Muscle of arm (tissue), 12 donors: ENCODE data around the gene PDLIM1. TPM values are rescaled to one million over a fixed set of nuclear protein-coding genes. Genes with fewer than 3 reads are reported as not detected.

Source experiments
- DNase-seq: peaks from one replicate; pipeline ENCODE4 v3.0.0-alpha.2; 2013
- polyA plus RNA-seq, 12 donors: library from polyadenylated mRNA; unstranded; fragments of 120-200 nt; gene quantifications; one replicate each; pipeline ENCODE4 v1.2.1, GENCODE V29; 2013; ENCODE audit not compliant: insufficient read length in 12 of 12

The PDLIM1 gene
- polyA plus RNA-seq, 12 donors = 38.0 to 97.2 (median 48.1) TPM; not detected in 1

DNA sequence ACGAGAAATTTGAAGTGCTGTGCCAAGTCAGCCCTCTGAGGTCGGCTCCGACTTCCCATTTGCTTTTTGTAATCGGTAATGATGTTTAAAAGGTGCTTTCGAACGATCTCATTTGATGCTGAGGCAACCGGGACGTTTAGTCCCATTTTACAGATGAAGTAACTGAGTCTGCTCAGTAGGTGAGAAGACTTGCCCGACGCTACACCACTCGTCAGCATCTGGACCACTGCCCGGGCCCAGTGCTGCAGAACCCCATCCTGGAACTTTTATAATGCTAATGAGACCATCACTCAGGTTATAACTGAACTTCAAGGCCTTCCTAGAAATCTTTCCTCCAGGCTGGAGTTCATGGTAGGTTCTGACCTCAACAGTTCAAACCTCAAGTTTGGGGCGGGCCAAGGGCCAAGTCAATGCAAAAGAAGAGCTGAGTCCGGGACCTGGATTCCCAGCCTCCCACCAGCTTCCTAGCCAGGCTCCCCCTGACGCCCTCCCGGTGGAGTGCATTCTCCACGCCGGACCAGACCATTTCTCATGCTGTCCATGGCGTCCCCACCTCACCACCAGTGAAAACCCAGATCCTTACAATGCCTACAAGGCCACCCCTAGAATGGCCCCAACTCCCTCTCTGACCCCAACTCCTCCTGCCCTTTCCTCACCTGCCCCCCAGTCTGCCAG, 699 bp upstream of the PDLIM1 start:
- DNase-seq = no peak

DNA sequence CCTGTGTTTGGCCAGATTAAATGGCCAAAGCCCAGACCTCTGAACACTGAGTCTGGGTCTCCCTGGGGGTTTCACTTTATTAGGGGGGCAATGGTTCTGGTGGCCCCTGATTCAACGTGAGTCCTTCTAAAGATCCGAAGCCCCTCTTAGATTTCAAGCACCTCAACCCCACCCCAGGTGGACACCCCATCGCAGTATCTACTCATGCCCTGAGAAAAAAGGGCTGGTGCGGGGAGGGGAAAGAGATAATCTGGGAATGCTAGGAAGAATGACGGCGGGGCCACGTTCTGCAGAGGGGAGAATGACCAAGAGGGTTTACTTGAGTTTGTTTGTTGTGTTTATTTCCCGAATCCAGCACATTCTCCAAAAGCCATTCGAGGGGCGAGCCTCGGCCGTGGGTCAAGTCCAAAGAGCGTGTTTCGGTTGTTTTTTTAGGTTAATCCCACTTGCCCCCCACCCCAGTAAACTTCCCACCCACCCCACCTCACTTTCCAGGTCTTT, 832 bp downstream of the PDLIM1 start:
- DNase-seq = no peak

DNA sequence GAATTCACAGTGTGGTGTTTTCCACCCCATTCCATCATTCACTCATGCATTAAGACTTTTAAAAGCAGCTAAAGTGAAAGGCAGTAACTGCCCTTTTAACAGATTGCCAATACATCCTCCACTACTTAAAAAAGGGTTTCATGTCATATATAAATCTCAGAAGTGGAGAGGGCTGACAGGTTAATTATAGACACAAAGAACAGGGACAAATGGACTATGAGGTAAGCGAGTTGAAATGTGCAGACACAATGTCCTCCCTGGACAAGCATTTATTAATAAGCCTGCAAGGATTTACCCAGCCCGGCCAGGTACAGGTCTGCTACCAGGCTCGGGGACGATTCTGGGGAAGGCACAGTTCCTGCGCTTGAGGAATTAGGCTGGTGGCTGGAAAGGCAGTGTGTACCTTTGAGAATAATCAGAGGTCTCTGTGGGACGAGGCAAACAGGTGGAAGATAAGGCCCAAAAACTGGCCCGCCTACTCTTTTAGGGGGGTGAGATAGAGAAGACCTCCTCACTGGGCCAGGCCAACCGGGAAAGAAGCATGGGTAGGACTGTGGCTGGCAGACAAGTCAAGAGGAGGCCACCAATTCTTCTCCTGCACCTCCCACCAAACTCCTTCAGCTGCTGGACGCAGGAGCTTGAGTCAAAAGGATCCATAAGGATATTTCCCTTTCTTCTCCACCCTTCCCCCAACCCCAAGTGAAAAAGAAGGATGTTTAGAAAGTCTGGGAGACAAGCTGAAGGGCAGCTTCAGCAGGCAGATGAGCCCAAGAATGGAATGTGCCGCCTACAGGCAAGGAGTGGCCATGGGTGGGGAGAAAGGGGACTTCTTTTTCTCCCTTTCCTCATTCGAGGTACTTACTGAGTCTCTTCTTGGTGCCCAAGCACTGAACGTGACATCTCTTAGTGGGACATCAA, 1.5 kb downstream of the PDLIM1 start:
- no peak for DNase-seq

DNA sequence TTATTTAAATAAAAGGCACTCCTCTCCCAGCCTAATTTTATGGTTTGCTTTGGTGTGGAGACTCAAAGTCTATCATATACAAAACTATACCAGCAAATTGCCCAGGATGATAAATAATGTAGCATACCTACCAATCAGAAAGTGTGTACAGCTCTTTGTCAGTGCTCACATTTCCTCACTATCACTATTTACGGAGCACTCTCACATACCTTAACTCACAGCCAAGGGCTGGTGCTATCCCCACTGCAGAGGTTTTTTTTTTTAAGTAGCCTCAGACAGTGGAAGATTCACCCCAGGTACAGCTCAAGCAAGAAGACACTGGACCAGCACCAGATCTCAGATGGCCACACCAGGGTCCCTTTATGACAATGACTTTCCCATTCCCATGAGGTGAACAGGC, 2.5 kb downstream of the PDLIM1 start:
- DNase-seq = no peak

DNA sequence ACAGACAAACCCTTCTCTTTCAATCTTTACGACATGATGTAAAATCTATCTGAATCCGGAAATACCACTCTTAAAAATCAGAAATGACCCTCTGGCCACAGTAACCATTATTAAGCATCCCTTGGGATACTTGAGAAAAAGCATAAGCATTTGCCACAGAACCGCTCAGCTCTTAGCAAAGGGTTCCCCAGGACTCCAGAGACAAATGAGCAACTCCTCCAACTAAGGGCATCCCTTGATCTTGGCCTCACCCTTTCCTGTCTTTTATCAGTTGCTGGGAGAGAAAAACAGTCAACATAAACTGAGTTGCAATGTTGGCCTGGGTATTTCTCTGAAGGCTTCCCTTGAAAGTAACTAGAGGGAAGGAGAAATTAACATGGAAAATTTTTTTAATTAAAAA, 3.5 kb downstream of the PDLIM1 start:
- no peak for DNase-seq

DNA sequence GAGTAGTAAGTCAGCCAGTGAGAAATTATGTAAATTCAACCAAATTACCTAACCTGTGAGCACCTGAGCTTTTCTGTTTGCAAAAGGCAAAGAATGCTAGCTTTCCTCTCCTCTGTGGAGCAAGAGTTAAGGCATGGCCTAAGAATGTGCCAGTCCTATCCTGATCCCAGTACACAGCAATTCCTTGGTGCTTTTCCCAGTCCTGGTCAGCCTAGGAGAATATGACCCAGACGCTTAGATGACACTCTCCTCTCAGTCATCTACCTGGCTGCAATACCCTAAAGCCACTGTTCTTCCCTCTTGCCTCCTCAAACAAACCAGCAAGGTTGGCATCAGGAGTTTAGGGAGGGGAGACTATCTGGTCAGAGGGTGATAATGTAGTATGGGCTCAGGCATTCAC, 4.1 kb downstream of the PDLIM1 start:
- no peak for DNase-seq

DNA sequence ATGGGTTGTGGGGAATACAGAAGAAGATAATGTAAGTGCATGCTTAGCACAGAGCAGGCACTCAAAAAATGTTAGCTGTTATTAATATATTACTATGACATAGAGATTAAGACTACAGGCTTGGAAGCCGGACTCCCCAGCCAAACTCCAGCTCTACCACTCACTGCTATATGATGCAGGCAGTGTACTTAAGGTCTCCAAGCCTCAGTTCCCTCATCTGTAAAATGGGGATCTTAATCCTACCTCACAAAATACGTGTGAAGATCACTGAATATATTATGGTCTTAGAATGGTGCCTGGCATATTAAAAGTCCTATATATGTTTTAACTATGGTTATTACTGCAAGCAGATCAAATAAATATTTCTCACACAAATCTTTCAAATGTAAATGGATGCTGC, 5.2 kb downstream of the PDLIM1 start:
- no peak for DNase-seq

DNA sequence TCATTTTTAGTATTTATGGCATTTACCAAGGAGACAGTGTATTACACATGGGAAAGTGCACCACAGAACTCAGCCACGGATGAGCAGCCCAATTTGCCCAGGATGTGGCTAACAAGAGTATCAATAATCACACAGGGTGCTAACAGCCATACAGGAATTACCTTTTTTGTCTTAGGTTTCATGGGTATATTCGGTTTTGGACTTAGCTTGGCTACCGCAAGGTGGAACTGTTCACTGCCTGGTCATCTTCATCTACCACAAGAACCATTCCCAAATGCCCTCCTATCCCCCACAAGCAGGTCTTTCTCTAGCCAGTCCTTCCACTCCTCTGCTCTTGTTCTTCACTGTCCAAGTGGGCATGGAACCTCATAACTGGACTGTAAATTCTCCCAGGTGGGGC, 6.0 kb downstream of the PDLIM1 start:
- DNase-seq = no peak

DNA sequence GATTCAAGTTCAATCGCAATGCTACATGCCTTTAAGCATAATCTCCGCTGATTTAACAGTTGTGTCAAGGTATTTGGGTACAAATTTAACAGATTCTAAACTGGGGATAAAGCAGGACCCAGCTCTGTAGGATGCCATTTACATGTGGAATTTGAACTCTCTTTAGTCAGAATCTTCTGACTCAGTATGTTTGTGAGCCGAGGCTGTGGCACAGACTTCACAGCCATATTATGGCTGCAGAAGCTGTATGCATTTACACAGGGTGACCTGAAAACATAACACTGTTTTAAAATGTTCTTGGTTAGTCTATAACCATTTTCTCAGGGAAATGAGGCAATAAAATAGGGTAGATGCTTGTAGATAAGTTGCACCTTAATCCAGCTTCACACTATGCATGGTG, 8.7 kb downstream of the PDLIM1 start:
- no peak for DNase-seq

DNA sequence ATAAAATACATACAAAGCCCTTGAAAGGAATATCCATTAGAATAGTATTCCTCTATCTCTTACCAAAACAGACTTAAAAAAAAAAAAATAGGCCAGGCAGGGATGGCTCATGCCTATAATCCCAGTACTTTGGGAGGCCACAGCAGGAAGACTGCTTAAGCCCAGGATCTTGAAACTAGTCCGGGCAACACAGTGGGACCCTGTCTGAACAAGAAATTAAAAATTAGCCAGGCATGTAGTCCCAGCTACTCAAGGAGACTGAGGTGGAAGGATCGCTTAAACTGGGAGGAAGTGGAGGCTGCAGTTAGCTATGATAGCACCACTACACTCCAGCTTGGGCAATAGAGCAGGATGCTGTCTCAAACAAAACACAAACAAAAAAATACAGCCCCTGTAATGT, 9.6 kb downstream of the PDLIM1 start:
- no peak for DNase-seq

DNA sequence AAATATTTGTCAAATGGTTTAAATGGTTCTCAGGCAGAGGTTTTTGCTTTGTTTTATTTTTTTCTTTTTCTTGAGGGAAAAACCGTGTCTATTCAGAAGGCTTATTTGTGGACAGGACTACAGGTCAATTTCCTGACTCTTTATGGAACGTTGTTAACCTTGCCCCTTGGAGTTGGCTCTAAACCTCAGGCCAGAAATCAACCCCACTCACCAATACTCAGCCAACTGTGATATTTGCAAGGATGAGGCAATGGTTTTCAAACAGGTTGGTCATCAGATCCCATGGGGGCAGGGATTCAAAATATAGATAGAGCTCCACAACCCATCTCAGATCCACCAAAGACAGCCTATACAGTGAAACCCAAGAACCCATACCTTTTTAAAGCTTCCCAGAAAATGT, 10.2 kb downstream of the PDLIM1 start:
- no peak for DNase-seq

DNA sequence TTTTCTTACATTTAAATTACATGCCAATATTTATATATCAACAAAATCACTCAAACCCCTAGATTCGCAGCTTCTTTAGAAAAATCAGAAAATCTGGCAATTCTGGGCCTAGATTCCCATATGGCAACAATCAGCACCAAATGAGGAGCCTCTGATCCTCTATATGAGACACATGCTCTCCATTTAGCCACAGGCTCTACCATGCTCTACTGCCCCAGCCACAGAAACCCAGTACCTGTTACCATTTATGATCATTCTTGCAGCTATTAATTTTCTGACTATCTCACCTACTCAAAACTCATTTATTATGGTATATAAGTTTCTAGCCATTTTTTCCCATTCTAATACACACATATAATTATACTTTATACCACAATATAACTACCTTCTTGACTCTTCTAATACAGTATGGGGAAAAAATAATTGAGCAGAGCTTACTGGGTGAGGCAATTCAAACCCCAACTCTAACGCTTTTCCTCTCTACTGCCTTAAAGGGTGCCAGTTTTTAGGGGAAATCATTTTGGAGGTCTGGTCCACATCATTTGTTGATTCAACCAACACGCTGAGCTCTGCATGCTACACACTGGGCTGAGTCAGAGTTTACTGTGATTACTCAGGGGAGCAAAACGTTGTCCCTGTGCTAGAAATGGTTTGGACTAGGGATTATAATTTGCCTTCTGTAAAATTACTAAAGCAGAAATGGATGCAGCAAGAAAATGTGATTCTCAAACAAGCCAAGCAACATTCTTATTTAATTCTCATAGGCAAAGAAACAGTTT, 11.6 kb downstream of the PDLIM1 start:
- DNase-seq = no peak

DNA sequence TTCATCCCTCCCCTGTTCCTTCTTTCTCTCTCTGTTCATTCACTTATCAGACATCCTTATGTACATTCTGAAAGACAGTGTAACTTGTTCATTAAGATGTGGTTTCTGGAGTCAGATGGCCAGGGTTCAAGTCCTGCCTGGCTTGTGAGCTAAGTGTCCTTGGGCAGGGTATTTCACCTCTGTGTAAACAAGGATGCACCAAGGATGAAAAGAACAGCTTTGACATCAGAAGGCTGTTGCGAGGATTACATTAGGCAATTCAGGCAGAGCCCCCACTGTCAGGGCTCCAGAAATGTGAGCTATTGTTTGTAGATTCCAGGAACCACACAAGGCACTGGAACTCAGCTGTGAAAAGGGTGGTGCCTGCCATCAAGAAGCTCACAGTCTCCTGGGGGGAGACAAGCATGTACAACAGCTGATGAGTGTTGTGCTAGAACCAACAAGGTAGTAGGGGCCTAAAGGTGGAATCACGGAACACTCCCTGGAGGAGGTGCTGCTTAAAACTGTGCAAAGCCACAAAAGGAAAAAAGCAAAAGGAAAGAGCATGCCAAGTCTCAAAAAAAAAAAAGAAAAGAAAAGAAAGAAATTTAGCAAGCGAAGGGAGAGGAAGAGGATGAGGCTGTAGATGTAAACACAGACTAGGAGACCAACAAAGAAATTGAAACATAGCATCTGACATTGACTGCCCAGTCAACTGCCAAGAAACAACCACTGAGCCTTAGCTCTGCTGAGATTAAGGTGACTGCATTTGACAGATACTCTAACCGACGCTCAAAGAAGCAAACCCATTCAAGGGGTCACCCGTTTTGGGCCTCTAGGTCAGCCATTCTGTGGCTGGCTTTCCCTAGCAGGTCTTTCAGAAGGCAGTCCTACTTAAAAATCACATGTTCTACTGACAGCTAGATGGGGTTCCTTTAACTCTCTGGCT, 12.5 kb downstream of the PDLIM1 start:
- no peak for DNase-seq

DNA sequence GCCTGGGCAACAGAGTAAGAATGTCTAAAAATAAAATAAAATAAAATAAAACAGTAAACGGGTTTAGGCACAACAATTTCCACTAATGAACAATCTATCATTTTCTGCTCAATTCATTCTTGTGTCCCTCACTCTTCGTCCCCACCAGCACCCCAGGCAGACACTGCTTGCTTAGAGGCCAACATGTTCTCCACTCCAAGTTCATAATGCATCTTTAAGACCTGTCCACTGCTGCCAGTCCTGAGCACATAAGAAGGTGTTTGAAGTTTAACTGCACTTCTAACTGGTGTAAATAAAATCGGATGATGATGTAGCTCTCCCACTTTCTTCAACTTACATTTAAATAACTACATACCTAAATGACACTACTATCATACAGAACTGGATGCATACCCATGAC, 13.2 kb downstream of the PDLIM1 start:
- DNase-seq = no peak

DNA sequence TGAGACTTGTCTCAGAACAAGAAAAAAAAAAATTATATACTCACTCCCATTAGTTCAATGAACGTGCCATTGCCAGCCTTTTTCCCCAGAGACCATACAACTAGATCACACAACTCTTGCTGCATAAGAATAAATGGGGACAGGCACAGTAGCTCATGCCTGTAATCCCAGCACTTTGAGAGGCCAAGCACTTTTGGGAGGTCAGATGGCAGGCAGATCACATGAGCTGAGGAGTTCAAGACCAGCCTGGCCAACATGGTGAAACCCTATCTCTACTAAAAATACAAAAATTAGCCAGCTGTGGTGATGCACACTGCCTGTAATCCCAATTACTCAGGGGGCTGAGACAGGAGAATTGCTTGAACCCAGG, 13.6 kb downstream of the PDLIM1 start:
- DNase-seq = no peak

DNA sequence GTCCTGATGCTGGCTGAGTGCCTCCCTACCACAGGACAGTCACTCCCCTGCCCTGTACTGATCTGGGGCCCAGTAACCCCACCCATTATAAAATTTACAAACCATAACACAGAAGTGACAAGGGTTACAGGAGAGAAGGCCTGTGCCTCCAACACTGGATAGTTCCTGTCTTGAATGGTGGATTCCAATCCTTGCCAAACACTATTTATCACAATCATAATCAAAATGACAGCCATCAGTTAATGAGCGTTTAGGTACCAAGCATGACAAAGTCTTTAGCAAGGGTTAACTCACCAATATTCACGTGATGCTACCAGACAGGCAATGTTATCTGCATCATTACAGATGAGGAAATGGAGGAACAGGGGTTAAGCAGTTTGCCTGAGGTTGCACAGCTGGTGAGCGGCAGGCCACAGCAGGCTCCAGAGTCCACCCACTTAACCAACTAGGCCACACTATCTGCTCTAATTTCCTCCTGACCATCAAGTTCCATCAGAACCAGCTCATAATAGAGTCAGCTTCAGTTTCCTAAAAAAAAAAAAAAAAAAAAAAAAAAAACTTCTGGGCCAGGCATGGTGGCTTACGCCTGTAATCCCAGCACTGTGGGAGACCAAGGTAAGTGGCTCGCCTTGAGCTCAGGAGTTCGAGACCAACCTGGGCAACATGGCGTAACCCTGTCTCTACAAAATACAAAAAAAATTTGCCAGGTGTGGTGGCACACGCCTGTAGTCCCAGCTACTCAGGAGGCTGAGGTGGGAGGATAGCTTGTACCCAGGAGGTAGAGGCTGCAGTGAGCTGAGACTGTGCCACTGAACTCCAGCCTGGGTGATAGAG, 14.2 kb downstream of the PDLIM1 start:
- DNase-seq = no peak

DNA sequence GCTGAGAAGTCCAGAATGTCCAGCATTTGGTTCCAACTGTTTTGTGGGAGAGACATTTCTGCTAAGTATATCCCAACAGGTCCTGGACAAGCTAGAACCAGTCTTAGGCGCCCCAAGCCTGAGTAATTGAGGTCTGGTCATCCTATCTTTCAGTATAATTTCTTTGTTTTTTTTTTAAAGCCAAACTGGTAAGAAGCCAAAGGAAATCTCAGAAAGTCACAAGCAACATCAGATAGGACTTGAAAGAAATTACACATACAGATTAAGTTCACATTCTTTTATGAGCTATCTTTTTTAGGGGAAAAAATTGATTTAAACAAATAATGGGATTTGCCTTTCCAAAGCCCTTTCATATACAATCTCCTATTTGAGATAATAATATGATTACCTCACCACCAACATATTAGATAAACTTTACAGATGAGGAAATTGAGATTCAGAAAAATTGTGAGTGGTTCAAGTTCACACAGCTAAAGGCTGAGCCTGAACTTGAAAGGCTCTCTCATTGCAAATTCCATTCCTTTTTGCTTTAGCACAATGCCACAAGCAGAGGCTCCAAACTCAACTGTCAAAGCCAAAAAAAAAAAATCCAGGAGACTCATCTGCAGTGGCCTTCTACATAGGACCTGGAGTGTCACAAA, 15.0 kb downstream of the PDLIM1 start:
- no peak for DNase-seq

DNA sequence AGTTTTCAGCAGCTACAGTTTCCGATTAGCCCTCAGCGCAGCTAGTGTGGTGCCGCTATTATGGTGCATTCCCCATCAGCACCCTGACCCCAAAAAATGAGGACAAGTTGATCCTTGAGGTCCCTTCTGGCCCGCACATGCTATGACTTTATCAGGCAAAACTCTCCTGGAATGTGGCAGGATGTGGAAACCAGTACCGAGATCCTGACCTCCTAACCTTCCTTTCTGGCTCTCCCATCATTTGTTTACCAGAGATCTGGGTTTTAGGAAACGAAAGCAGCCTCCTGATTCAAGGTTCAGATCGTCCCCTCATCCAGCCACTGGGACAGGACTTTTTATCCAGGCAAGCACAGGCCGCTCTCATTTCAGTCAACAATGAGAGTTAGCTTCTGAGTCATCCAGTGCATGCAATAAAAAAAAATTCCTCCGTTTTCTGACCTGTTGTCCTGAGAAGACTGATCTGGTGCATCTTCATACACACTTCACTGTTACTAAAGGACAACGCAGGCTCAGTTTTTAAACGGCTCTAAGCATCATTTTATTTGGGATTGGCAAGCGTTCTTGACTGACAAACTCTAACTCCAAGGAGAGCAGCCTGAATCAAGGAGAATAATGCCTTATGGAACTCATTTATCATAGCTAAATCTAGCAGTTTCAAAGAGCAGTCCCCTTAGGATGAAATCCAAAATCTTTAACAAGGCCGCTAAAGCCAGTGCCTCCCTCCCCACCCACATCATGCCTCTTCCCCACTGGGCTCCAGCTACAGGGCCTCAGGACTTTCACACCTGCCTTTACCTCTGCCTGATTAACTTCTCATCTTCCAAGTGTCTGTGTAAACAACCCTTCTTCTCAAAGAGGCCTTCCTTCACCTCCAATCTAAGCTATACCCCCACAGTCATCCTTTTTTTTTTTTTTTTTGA, 17.1 kb downstream of the PDLIM1 start:
- no peak for DNase-seq

DNA sequence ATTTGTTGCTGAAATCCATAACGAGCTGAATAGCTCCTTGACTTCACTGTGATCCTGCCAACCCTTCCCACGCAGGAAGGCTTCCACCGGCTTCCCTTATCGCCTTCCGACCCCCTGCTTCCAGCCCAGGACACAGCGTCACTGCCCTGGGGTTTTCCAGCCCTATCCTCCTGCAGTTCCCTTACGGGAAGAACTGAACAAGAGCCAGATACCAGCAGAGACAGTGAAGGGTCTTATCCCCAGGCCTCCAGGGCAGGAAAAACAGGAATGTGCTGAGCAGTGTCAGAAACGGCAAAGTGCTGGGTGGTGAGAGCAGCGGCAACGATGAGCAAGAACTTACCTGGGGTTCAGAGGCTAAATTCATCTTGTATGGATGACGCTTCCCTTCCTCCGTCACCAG, 22.4 kb downstream of the PDLIM1 start:
- DNase-seq = no peak
